ENCODE measurements around the gene ASB1.

ASB1 gene, protein sequence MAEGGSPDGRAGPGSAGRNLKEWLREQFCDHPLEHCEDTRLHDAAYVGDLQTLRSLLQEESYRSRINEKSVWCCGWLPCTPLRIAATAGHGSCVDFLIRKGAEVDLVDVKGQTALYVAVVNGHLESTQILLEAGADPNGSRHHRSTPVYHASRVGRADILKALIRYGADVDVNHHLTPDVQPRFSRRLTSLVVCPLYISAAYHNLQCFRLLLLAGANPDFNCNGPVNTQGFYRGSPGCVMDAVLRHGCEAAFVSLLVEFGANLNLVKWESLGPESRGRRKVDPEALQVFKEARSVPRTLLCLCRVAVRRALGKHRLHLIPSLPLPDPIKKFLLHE
- total RNA-seq: 63.7 to 72.6 reads per million in 2 donors

DNA sequence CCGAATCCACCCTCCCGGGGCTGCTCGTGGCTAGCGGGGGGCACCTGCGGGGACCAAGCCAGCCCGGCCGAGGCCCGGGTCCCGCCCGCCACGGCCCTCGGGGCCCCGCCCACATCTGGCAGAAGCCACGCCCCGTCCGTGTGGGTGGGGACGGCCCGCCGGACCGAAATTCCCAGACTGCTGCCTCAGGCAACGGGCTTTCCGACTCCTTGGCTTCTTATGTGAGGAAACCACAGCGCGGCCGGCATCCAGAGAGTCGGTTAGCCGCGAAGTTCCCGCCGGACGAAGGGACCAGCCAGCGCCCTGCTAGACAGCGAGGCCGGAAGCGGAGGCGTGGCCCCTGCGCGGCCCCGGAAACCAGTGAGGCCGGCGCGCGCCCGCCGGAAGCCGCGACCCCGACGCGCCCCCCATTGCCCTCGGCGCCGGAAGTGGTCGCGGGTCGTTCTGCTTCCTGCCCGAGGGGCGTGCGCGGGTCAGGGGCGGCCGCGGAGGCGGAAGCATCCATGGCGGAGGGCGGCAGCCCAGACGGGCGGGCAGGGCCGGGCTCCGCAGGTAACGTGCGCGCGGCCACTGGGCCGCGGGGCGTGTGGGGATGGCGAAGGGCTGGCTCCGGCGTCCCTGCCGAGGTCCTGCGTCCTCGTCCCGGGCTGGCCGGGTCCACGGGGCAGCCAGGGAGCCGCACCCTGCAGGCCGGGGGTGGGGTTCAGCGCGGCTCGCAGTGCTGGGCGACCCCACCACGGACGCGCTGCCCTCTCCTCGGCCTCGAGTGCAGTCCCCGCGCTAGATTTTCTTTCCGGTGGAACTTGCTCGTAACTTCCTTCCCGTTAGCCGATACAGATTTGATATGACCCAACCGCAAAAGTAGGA, at the start of gene ASB1:
TSS of gene ASB1 (plus strand) at position 360 of the 867 bp plus-strand sequence. CDS start at position 504, 144 bp downstream.
- DNase-seq: peak; percentile 81

DNA sequence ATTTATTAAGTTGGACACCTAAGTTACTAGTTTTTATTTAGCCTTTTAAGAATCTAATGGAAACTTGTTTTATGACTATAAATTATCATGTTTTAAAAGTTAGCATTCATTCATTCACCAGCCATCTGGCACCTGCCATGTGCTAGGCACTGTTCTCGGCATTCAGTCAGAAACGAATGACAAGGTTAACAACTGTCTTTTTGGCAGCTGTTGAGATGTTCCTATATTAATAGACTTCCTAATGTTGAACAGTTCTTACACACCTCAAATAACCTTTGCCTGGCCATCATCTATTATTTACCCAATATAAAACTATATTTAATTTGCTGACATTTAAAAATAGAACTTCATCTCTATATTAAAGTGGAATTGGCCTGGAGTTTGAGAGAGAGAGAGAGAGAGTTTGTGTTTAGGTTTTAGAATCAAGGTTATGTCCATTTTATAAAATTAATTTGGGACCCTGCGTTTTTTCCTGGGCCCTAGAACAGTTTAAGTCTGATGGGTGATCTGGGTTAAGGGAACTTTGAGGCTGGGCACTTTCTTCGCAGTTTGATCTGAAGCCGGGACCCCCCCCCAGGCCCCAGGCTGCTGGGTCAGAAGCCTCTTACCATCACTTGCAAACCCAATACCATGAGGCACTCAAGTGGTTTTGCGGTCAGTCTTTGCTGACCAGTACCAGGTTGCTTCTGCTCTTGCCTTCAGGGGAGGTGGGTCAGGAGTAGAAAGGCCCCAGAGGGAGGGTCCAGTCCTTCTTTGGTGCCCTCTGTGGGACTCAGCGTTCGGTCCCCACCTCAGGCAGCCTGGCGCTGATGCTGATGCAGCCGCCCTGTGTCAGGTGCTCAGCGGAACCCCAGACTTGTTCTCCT, 48.3 kb upstream of the ASB1 start:
- DNase-seq: no peak

- DNase-seq: no peak
These were observed 47.5 kb upstream of the ASB1 start for GRCh38 chr2:238379096-238379810.

GRCh38 chr2:238380336-238380735, 46.4 kb upstream of the ASB1 start:
- DNase-seq: no peak

- DNase-seq: no peak
These were observed 45.9 kb upstream of the ASB1 start for GRCh38 chr2:238380785-238381184.

- no peak for DNase-seq
These were observed 45.2 kb upstream of the ASB1 start for GRCh38 chr2:238381341-238382115.

DNA sequence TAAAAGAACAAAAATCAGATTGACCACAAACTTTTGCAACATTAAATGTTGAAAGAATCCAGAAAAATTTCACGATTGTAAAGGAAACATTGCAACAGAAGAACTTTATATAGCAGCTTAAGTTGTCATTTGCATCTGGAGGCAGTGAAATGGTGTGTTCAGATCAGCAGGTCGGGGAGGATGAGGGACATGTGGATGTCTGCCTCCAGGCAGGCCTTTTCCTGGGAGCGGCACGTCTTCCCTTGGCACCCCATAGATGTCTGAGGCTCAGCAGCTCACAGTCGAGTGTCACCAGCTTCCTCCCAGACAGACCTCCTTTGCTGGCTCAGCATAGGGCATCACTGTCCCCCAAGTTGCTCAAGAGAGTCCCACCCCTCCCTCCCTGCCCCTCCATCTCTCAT, 44.3 kb upstream of the ASB1 start:
- DNase-seq: no peak

DNA sequence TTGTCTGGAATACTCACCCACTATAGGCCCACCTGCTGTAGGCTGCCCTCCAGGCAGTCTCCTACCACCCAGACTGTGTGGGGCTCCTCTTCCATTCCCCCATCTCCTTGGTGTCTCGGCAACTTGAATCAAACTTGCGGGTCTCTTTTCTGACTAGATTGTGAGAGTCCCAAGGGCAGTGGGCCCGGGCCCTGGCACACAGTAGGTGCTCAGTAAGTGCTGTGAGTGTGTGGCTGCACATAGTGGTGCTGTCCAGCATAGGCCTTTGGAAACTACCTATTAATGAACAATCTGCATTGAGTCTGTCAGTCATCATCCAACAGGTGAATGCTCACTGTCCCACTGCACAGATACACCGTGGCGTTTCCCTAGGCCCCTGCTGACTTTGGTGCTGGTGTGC, 43.6 kb upstream of the ASB1 start:
- no peak for DNase-seq

DNA sequence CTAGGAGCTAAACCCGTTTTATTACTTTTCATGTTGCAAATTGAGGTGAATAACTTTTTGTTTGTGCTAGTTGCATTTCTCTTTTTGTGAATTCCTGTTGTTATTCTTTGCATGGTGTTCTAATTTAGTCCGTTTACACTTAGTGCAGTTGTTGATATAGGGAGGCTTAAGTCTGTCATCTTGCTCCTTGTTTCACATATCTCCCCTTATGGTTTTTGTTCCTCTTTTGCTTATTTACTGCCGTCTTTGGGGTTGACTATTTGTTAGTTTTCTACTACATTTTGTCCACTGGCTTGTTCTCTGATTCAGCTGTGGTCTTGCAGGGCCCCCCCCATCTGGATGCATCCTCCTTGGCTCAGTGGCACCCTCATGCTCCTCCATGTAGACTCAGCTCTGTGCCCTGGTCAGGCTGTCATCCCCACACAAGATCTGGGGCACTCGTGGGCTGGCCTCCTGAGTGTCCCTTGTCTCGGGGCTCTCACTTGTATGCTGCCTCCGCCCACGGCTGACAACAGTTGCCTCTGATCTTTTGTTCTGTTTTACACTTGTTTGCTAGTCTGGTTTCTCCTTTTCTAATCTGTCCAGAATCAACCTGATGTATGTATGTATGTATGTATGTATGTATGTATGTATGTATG, 42.9 kb upstream of the ASB1 start:
- no peak for DNase-seq

DNA sequence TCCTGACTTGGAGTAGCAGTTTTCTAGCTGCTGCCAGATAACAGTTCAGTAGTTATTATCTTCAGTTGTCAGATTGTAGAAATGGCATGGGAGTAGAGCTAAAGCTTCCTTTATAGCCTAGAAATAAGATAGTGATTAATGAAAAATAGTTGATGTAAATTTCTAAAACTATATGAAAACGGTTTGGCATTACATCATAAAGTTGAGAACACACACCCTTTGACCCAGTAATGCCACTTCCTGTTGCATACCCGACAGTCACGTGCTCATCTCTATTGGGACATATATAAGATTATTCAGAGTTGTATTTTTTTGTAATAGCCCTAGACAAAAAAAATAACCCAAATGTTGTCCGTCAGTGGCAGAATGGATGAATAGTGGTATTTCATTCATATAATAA, 39.4 kb upstream of the ASB1 start:
- no peak for DNase-seq

- DNase-seq: no peak
These were observed 37.9 kb upstream of the ASB1 start for GRCh38 chr2:238388794-238389193.

DNA sequence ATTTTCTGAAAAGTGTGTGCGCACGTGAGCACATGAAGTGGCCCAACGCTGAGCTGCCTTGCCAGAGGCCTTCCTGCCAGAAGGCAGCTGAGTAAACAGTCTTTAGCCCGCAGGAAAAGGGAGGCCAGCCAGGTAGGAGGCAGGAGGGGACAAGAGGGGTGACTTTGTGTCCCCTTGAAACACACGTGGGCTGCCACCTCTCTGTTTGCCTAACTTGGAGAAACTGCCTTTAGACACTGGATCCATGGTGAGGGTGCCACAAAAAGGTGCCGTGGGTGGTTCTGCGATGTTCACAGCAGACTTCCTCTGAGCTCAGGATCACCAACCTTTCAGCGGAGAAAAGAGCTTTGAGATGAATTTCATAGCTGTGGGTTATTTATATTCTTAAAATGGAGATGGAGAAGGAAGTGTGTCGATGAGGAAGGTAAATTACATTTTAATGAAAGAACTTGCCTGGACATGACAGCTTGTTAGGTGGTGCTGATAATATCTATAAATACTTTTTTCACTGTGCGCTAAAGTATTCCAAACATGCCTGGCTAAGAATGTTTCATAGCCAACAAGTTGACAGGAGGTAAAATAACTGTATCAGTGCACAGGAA, 36.6 kb upstream of the ASB1 start:
- DNase-seq: no peak

- DNase-seq: no peak
These were observed 35.6 kb upstream of the ASB1 start for GRCh38 chr2:238391042-238391689.

GRCh38 chr2:238396663-238397062, 30.1 kb upstream of the ASB1 start:
- DNase-seq: no peak

DNA sequence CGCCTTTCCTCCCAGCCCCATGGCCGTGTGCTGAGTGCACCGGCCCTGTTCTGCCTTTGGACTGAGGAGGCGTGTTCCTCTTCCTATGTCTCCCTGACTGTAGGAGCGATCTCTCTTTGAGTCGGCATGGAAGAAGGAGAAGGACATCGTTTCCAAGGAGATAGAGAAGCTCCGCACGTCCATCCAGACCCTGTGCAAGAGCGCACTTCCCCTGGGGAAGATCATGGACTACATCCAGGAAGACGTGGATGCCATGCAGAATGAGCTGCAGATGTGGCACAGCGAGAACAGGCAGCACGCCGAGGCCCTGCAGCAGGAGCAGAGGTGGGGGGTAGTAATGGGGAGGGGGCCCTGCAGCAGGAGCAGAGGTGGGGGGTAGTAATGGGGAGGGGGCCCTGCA, 29.4 kb upstream of the ASB1 start:
- DNase-seq: no peak

GRCh38 chr2:238398577-238398976, 28.1 kb upstream of the ASB1 start:
- no peak for DNase-seq

- DNase-seq: no peak
These were observed 27.6 kb upstream of the ASB1 start for GRCh38 chr2:238399094-238399493.

- no peak for DNase-seq
These were observed 25.2 kb upstream of the ASB1 start for GRCh38 chr2:238401551-238401950.

GRCh38 chr2:238403632-238404405, 22.9 kb upstream of the ASB1 start:
- no peak for DNase-seq

All from activated gamma-delta T cell (primary cell).